Liver (tissue), 9 donors: Measurements from ENCODE around the gene NT5M. TPM values are rescaled to one million over a fixed set of nuclear protein-coding genes. Genes with fewer than 3 reads are reported as not detected.
"Not testable (repeated sequence)": the region's sequence is repeated elsewhere in the genome, so short reads cannot be mapped to it uniquely, and the experiment has no call there.

ENCODE experiments used
- DNase-seq: peaks from one replicate; pipeline ENCODE4 v3.0.0-alpha.2; 2017; ENCODE audit warnings: low spot score
- H3K27ac ChIP-seq, 2 donors: one replicate each; pipeline ENCODE4 v1.7.0; 2013; ENCODE audit warnings: inconsistent platforms in 2 of 2, low read length in 2 of 2, control low read depth in 1 of 2, low read depth in 1 of 2, mild to moderate bottlenecking in 1 of 2
- H3K27me3 ChIP-seq, 4 donors: one replicate each; pipeline versions ENCODE4 v1.6.1 to v1.7.0; 2013; ENCODE audit warnings: low read length in 3 of 4, inconsistent platforms in 1 of 4, mild to moderate bottlenecking in 1 of 4, moderate library complexity in 1 of 4; ENCODE audit not compliant: control insufficient read depth in 4 of 4, insufficient read depth in 4 of 4
- H3K36me3 ChIP-seq, 4 donors: one replicate each; pipeline versions ENCODE4 v1.6.1 to v1.7.0; 2013; ENCODE audit warnings: low read length in 3 of 4, mild to moderate bottlenecking in 3 of 4, low read depth in 1 of 4, moderate library complexity in 1 of 4; ENCODE audit not compliant: control insufficient read depth in 4 of 4, insufficient read depth in 3 of 4
- H3K4me1 ChIP-seq, 4 donors: one replicate each; pipeline versions ENCODE4 v1.6.1 to v1.7.0; 2013; ENCODE audit warnings: low read length in 3 of 4, mild to moderate bottlenecking in 3 of 4, moderate library complexity in 1 of 4; ENCODE audit not compliant: control insufficient read depth in 4 of 4, insufficient read depth in 4 of 4
- H3K4me3 ChIP-seq, 3 donors: one replicate each; pipeline versions ENCODE4 v1.6.1 to v1.7.0; 2013; ENCODE audit warnings: low read length in 3 of 3, control low read depth in 1 of 3, low read depth in 1 of 3, mild to moderate bottlenecking in 1 of 3
- H3K9ac ChIP-seq, 2 donors: one replicate each; pipeline ENCODE4 v1.7.0; 2013; ENCODE audit warnings: low read length in 2 of 2, mild to moderate bottlenecking in 2 of 2, moderate library complexity in 2 of 2, control low read depth in 1 of 2, low read depth in 1 of 2
- H3K9me3 ChIP-seq, 4 donors: one replicate each; pipeline versions ENCODE4 v1.6.1 to v1.7.0; 2013; ENCODE audit warnings: low read length in 3 of 4; ENCODE audit not compliant: control insufficient read depth in 4 of 4
- ATF3 ChIP-seq: IDR thresholded peaks from 2 replicates; pipeline ENCODE4 v1.6.1; 2016; ENCODE audit warnings: antibody characterized with exemption
- CTCF ChIP-seq: fragments of 150-350 bp; IDR thresholded peaks from 2 replicates; pipeline ENCODE4 v1.5.1; 2017; ENCODE audit warnings: improper control_type of control experiment, low read depth, low read length; ENCODE audit not compliant: missing input control
- EGR1 ChIP-seq, 2 donors: IDR thresholded peaks; 2 replicates each; pipeline ENCODE4 v1.6.1; 2016 to 2018; ENCODE audit warnings: antibody characterized with exemption in 2 of 2, low read depth in 2 of 2
- FOXA1 ChIP-seq: IDR thresholded peaks from 2 replicates; pipeline ENCODE4 v1.6.1; 2016; ENCODE audit warnings: antibody characterized with exemption
- FOXA2 ChIP-seq: IDR thresholded peaks from 2 replicates; pipeline ENCODE4 v1.6.1; 2016; ENCODE audit warnings: antibody characterized with exemption
- GABPA ChIP-seq, 2 donors: IDR thresholded peaks in 1 of 2; conservative IDR thresholded peaks in 1 of 2; 2 replicates each; pipeline ENCODE4 v1.6.1; 2016; ENCODE audit warnings: antibody characterized with exemption in 2 of 2, mild to moderate bottlenecking in 1 of 2, moderate library complexity in 1 of 2
- HNF4A ChIP-seq, 2 donors: conservative IDR thresholded peaks; 2 replicates each; pipeline ENCODE4 v1.6.1; 2016; ENCODE audit warnings: antibody characterized with exemption in 2 of 2, mild to moderate bottlenecking in 2 of 2
- HNF4G ChIP-seq: IDR thresholded peaks from 2 replicates; pipeline ENCODE4 v1.6.1; 2016; ENCODE audit warnings: antibody characterized with exemption
- JUND ChIP-seq, 2 donors: IDR thresholded peaks; 2 replicates each; pipeline ENCODE4 v1.6.1; 2016; ENCODE audit warnings: antibody characterized with exemption in 2 of 2
- MAX ChIP-seq: IDR thresholded peaks from 2 replicates; pipeline ENCODE4 v1.6.1; 2016; ENCODE audit warnings: antibody characterized with exemption
- NR2F2 ChIP-seq: IDR thresholded peaks from 2 replicates; pipeline ENCODE4 v1.6.1; 2016; ENCODE audit warnings: antibody characterized with exemption
- RAD21 ChIP-seq, 2 donors: IDR thresholded peaks; 2 replicates each; pipeline ENCODE4 v1.6.1; 2016; ENCODE audit warnings: antibody characterized with exemption in 2 of 2, mild to moderate bottlenecking in 2 of 2
- REST ChIP-seq: IDR thresholded peaks from 2 replicates; pipeline ENCODE4 v1.6.1; 2016; ENCODE audit warnings: antibody characterized with exemption, mild to moderate bottlenecking
- RXRA ChIP-seq, 2 donors: IDR thresholded peaks; 2 replicates each; pipeline ENCODE4 v1.6.1; 2017 to 2018; ENCODE audit warnings: antibody characterized with exemption in 2 of 2, mild to moderate bottlenecking in 1 of 2
- SP1 ChIP-seq: IDR thresholded peaks from 2 replicates; pipeline ENCODE4 v1.6.1; 2018; ENCODE audit warnings: antibody characterized with exemption, mild to moderate bottlenecking
- TAF1 ChIP-seq: conservative IDR thresholded peaks from 2 replicates; pipeline ENCODE4 v1.6.1; 2016; ENCODE audit warnings: antibody characterized with exemption, mild to moderate bottlenecking
- YY1 ChIP-seq: IDR thresholded peaks from 2 replicates; pipeline ENCODE4 v1.6.1; 2016; ENCODE audit warnings: antibody characterized with exemption, mild to moderate bottlenecking
- ZBTB33 ChIP-seq: IDR thresholded peaks from 2 replicates; pipeline ENCODE4 v1.6.1; 2016; ENCODE audit warnings: antibody characterized with exemption
- whole genome bisulfite sequencing: extraction: QIAGEN DNeasy Blood & Tissue Kit; methylation state at CpG from one replicate; pipeline ENCODE4 v1.1.7; 2013; 5-methylcytosine and 5-hydroxymethylcytosine counted together
- polyA plus RNA-seq, 2 donors: library from polyadenylated mRNA; stranded (reverse) in 1 of 2; unstranded in 1 of 2; fragments of 200-250 nt in 1 of 2; fragments of >200 nt in 1 of 2; fragmentation: Nextera tagmentation in 1 of 2; extraction: Ambion mirVana in 1 of 2; gene quantifications; one replicate each; pipeline versions ENCODE4 v1.2.1 to v1.2.3, GENCODE V29; 2013 to 2015
- total RNA-seq, 2 donors: library from RNA; depleted of rRNA; stranded (reverse); fragments of >200 nt; gene quantifications; one replicate each; pipeline ENCODE4 v1.2.3, GENCODE V29; 2014
- donor health status: healthy.
- donor health status: healthy.
- donor health status: healthy.
- donor health status: healthy.
- donor health status: healthy.

Gene NT5M
- total and polyA plus RNA-seq, 4 donors: 0.42 to 7.9 (median 0.66) TPM

- peak; percentile 74 for DNase-seq
- peaks cover 0 to 13% (median 4%) of the 10 kb centered on the region in 4 donors for H3K4me1 ChIP-seq
- WGBS: 13% methylated on average over 35 of the region's 35 CpGs
- no peak overlapping the region for H3K9ac ChIP-seq
- peak overlapping the region in 2 of 3 donors; percentile 30 to 36 for H3K4me3 ChIP-seq
- no peaks in the 10 kb centered on the region for H3K9me3 ChIP-seq
- no peaks in the 10 kb centered on the region for H3K27me3 ChIP-seq
- H3K36me3 ChIP-seq: no peaks in the 10 kb centered on the region
- H3K27ac ChIP-seq: no peak overlapping the region
- TF ChIP-seq CTCF (no peak), HNF4A (conservative IDR thresholded peaks at IDR 0.05) (no peak), NR2F2 (no peak), RXRA (IDR thresholded peaks at IDR 0.05) (no peak), RAD21 (IDR thresholded peaks at IDR 0.05) (no peak), JUND (IDR thresholded peaks at IDR 0.05) (no peak), GABPA (IDR thresholded peaks at IDR 0.05 in 1 of 2, conservative IDR thresholded peaks at IDR 0.05 in 1 of 2) (no peak), SP1 (no peak), ZBTB33 (no peak), HNF4G (no peak), ATF3 (no peak), YY1 (no peak), REST (no peak), EGR1 (IDR thresholded peaks at IDR 0.05; ENCODE audit: low read depth in 2 of 2) (no peak), TAF1 (no peak), FOXA2 (no peak), MAX (no peak), FOXA1 (no peak)
Measured at GRCh38 chr17:17300624-17301568, 2.3 kb upstream of the NT5M start.

- H3K36me3 ChIP-seq, H3K9ac ChIP-seq, H3K9me3 ChIP-seq, H3K4me3 ChIP-seq, DNase-seq, H3K27ac ChIP-seq, H3K27me3 ChIP-seq: not testable (repeated sequence)
- H3K4me1 ChIP-seq: peaks cover 0 to 13% (median 4%) of the 10 kb centered on the region in 4 donors
- WGBS: 95% methylated on average over 11 of the region's 11 CpGs
Measured at GRCh38 chr17:17301659-17302058, 1.5 kb upstream of the NT5M start.
